Panc1 (cell line): ENCODE data around the gene SIGLEC15.

Experiments
- CTCF ChIP-seq: fragments of 450-650 bp; IDR thresholded peaks from 2 replicates; pipeline ENCODE4 v1.5.1; 2017; ENCODE audit warnings: mild to moderate bottlenecking
- POLR2AphosphoS5 ChIP-seq: IDR thresholded peaks from 2 replicates; pipeline ENCODE4 v1.6.1; 2012; ENCODE audit warnings: mild to moderate bottlenecking, low read depth, low read length, moderate library complexity
- REST ChIP-seq, 2 experiments: IDR thresholded peaks; 2 replicates each; pipeline ENCODE4 v1.6.1; 2011 to 2012; ENCODE audit warnings: low read depth in 2 of 2, control low read depth in 1 of 2, low read length in 1 of 2, mild to moderate bottlenecking in 1 of 2, moderate library complexity in 1 of 2; ENCODE audit not compliant: insufficient read depth in 1 of 2
- TCF7L2 ChIP-seq: IDR thresholded peaks from 2 replicates; pipeline ENCODE4 v1.6.1; 2011; ENCODE audit warnings: mild to moderate bottlenecking, low read depth, low read length, inconsistent platforms

DNA sequence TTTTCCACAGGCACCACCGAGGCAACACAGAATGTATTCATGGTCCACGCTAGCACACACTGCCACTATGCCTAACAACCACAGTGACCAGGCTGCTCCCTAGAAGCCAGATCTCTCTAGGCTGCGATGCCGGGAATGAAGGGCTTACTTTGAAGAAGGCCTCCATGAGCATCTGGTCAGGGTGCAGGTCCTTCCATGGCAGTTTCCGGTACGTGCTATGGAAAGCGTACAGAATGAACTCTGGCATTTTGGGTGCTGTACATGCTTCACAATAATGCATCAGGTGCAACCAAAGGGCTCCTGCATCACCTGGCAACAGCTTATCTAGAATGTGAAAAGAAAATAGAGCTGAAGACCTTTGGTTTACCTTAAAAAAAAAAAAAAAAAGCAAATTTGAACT is 44.9 kb downstream of the SIGLEC15 start:
- TF ChIP-seq CTCF = no peak
- no peak for TF ChIP-seq TCF7L2
- no peak for TF ChIP-seq REST (IDR thresholded peaks at IDR 0.05; ENCODE audit: insufficient read depth in 1 of 2, low read depth in 2 of 2, low read length in 1 of 2)
- TF ChIP-seq POLR2AphosphoS5 = no peak
